ENCODE measurements around the gene SFMBT1.

The SFMBT1 gene

GRCh38 chr3:52986938-52987337 is 58.9 kb downstream of the SFMBT1 start:
- DNase-seq: no peak

GRCh38 chr3:52986049-52986448 is 59.8 kb downstream of the SFMBT1 start:
- no peak for DNase-seq

GRCh38 chr3:52983828-52984227 is 62.0 kb downstream of the SFMBT1 start:
- DNase-seq: no peak

DNA sequence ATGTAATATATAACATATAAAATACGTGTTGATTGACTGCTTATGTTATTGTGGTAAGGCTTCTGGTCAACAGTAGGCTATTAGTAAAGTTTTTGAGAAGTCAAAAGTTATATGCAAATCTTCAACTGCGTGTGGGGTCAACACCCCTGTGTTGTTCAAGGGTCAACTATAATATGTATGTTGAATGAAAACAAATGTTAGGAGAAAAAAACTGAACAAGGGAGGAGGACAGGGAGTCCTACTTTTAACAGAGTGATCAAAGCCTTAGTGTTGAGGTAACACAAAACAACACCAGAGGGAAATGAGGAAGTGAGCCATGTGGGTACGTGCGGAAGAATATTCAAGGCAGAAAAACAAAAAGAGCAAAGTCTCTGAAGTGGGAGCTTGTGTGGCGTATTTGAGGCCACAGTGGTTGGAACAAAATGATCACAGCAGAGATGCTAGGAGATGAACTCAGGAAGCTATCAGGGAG is 62.5 kb downstream of the SFMBT1 start:
- DNase-seq: no peak

DNA sequence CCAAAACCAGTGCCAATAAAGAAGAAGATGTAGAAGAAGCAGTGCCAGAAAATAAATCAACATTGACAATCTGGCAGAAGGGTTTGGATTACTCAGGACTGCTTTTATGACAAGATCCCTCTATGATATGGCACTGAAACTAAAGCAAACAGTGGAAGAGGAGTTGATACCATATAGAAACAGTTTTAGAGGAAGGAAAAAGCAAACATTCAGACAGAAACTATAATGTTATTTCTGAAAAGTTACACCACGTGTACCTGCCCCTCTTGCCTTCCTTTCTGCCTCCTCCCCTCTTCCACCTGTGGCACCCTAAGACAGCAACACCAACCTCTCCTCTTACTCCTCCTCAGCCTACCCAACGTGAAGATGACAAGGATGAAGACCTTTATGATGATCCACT is 63.0 kb downstream of the SFMBT1 start:
- DNase-seq: no peak

GRCh38 chr3:52979190-52979983 is 66.5 kb downstream of the SFMBT1 start:
- no peak for DNase-seq

DNA sequence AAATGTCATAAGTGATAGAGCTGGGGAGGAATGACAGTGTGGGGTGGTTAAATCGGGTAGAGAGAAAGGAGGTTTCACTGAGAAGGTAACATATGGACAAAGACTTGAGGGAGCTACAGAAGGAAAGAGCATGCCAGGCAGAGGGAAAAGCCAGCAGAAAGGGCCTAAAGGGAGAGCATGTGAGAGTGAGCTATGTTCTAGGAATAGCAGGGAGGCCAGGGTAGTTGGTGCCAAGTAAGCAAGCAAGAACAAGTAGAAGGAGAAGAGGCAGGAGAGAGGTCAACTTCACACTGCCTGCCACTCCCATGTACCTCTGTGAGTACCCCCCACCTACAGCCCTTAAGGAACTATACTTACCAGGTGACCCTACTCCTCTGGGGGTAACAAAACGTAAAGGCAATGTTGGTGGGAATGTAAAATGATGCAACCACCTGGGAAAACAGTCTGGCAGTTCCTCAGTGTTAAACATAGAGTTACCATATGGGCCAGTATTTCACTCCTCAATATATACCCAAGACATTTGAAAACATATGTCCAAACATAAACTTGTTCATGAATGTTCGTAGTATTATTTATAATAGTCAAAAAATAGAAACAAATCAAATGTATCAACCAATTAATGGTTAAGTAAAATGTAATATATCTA is 67.6 kb downstream of the SFMBT1 start:
- no peak for DNase-seq

GRCh38 chr3:52973806-52974205 is 72.1 kb downstream of the SFMBT1 start:
- no peak for DNase-seq

- DNase-seq: no peak
Observed at GRCh38 chr3:52971895-52972294, 74.0 kb downstream of the SFMBT1 start.

DNA sequence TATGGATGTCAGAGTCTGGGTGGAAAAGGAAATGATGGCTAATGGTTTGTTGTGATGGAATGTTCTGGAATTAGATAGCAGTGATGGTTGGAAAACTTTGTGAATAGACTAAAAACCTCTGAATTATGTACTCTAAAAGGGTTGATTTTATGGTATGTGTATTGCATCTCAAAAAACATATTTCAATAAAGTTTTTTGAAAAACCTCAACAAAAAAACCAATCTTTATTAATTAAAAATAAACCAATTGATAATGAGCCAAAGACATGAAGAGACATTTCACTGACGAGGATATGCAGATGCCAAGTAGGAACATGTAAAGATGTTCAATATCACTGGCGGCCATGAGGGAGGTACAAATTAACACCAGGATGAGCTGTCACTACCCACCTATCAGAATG is 78.5 kb downstream of the SFMBT1 start:
- DNase-seq: no peak

- no peak for DNase-seq
Observed at GRCh38 chr3:52962160-52962559, 83.7 kb downstream of the SFMBT1 start.

- DNase-seq: no peak
Observed at GRCh38 chr3:52959773-52960172, 86.1 kb downstream of the SFMBT1 start.

DNA sequence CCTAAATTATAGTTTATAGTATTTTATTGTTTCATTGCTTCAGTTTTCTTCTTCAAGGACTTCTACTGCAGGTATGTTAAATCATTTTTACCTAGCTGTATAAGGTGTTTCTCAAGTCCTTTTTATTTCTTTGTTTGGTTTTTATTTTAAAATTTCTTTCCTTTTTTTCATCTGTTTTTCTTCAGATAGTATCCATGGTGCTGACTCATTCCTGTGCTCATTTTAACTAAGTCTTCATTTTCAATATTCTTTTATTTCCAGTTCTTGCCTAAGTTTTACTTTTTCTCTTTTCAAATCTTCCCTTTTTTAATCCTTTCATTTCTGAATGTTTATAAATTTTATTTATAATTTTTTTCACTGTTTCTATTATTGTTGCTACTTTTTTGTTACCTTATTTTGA is 106.3 kb downstream of the SFMBT1 start:
- DNase-seq: no peak

GRCh38 chr3:52934630-52935530 is 111.0 kb downstream of the SFMBT1 start:
- no peak for DNase-seq

- no peak for DNase-seq
Observed at GRCh38 chr3:52931889-52932288, 114.0 kb downstream of the SFMBT1 start.

GRCh38 chr3:52931328-52931727 is 114.5 kb downstream of the SFMBT1 start:
- no peak for DNase-seq

DNA sequence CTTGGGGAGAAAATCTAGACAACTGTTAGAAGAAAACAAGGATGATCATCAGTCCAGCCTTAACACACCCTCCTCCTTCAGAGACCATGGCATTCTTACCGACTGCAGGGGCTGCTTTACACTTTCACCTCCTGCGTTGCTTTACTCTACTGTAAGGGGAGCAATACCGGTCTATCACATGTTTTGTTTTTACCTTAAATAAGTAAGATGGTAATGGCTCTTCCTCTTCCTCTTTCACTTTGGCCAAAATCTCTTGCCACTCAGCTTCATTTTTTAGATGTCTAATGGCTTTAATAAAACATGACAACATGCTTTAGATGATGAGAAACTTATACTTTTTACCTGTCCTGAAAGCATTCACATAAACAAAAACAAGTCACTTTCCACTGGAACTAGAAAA is 115.1 kb downstream of the SFMBT1 start:
- DNase-seq: no peak

- no peak for DNase-seq
Observed at GRCh38 chr3:52926554-52926953, 119.3 kb downstream of the SFMBT1 start.

DNA sequence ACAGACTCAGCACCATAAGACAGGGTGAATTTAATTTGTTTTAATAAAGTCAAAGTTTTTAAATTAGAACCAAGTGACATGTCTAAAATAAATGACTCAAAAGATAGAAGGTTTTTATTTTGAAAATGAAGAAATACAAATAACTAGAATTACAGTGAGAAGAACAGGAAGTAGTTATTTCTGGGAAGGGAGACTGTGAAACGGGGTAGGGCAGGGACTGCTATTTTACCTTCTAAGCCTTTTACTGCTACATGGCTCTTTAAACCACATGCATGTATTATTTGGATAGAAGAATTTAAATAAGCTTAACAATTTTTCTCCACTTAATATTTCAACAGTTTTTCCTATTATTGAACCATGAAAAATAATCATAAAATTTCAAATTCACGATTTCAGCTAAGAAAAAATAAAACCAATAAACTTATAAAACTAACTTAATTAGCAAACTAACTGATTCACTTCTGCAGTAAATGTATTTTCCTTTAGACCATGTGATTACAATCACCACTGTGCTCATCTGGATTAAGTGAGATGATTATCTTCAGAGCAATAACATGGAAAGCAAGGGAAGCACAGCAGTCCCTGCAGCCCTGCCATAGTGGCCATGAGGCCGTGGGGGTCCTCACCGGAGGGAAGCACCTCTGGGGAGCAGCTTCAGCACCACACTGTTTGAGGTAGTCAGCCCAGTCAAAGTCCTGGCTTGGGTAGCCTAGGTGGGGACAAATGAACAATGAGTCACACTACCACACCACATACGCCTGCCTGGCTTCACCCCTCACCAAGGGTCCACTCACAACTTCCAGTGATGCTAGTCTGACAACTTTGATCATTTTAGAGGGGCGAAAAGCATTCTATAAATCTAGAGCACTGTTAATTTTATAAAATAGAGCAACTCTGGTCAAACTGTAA is 120.2 kb downstream of the SFMBT1 start:
- no peak for DNase-seq

- DNase-seq: no peak
Observed at GRCh38 chr3:52923963-52924362, 121.9 kb downstream of the SFMBT1 start.

- no peak for DNase-seq
Observed at GRCh38 chr3:52920841-52921240, 125.0 kb downstream of the SFMBT1 start.

- no peak for DNase-seq
Observed at GRCh38 chr3:52917044-52917443, 128.8 kb downstream of the SFMBT1 start.
